SK-N-SH (cell line): ENCODE data around the gene RPAIN. TPM values are rescaled to one million over a fixed set of nuclear protein-coding genes. Genes with fewer than 3 reads are reported as not detected.

Experiments used
- CTCF ChIA-PET: fragments of 300-600, 350-600 bp; formaldehyde crosslinking; extraction: SDS; loops from one replicate; lab custom pipeline; 2021; lab: Yijun Ruan, JAX
- POLR2A ChIA-PET: fragments of 350-600 bp; sonication (Branson Sonifier 250); formaldehyde crosslinking; extraction: SDS; loops from one replicate; lab custom pipeline; 2020; ENCODE audit warnings: antibody characterized with exemption, inconsistent platforms; lab: Yijun Ruan, JAX
- DNase-seq: peaks from one replicate; pipeline ENCODE4 v3.0.0; 2012
- H2AFZ ChIP-seq: fragments of 200-600 bp; sonication (generic); 2 replicates; pipeline ENCODE4 v1.8.1; 2016; ENCODE audit warnings: antibody characterized with exemption, mild to moderate bottlenecking, low read depth
- H3F3A ChIP-seq: fragments of 200-600 bp; sonication (generic); replicated peaks from 2 replicates; pipeline ENCODE3; 2016; ENCODE audit warnings: antibody characterized with exemption, mild to moderate bottlenecking; ENCODE audit not compliant: insufficient read depth
- H3K27ac ChIP-seq, 2 experiments: fragments of 200-500 bp in 1 of 2; fragments of 200-600 bp in 1 of 2; sonication (Bioruptor generic) in 1 of 2; sonication (generic), shearing (Covaris generic) in 1 of 2; 2 replicates each; pipeline versions ENCODE4 v1.5.1 to v1.6.1; 2014 to 2016; ENCODE audit warnings: low read depth in 2 of 2, inconsistent platforms in 1 of 2, low read length in 1 of 2, mild to moderate bottlenecking in 1 of 2, mixed read lengths in 1 of 2
- H3K27me3 ChIP-seq: fragments of 200-600 bp; sonication (generic), shearing (Covaris generic); 2 replicates; pipeline ENCODE4 v1.6.1; 2016; ENCODE audit warnings: mixed run types; ENCODE audit not compliant: insufficient read depth
- H3K36me3 ChIP-seq, 2 experiments: fragments of 200-500 bp in 1 of 2; fragments of 200-600 bp in 1 of 2; sonication (Bioruptor generic) in 1 of 2; sonication (generic) in 1 of 2; replicated peaks in 1 of 2; 2 replicates each; pipeline versions ENCODE3 to v1.5.1; 2014 to 2016; ENCODE audit warnings: low read length in 1 of 2, mild to moderate bottlenecking in 1 of 2; ENCODE audit not compliant: insufficient read depth in 2 of 2, control insufficient read depth in 1 of 2
- H3K4me1 ChIP-seq, 2 experiments: fragments of 200-500 bp in 1 of 2; fragments of 200-600 bp in 1 of 2; sonication (Bioruptor generic) in 1 of 2; sonication (generic), shearing (Covaris generic) in 1 of 2; 2 replicates each; pipeline versions ENCODE4 v1.5.1 to v1.6.1; 2014 to 2016; ENCODE audit warnings: low read depth in 1 of 2, low read length in 1 of 2, mixed run types in 1 of 2; ENCODE audit not compliant: insufficient read depth in 2 of 2, control insufficient read depth in 1 of 2
- H3K4me2 ChIP-seq: fragments of 200-600 bp; sonication (generic), shearing (Covaris generic); 2 replicates; pipeline ENCODE4 v1.6.1; 2017; ENCODE audit warnings: mixed run types
- H3K4me3 ChIP-seq, 2 experiments: fragments of 200-500 bp in 1 of 2; fragments of 200-600 bp in 1 of 2; sonication (Bioruptor generic) in 1 of 2; sonication (generic), shearing (Covaris generic) in 1 of 2; 2 replicates each; pipeline versions ENCODE4 v1.5.1 to v1.8.1; 2014 to 2016; ENCODE audit warnings: low read depth in 2 of 2, inconsistent platforms in 1 of 2, low read length in 1 of 2, mild to moderate bottlenecking in 1 of 2, mixed read lengths in 1 of 2, moderate library complexity in 1 of 2
- H3K79me2 ChIP-seq: fragments of 200-600 bp; sonication (generic); 2 replicates; pipeline ENCODE4 v1.8.1; 2017; ENCODE audit warnings: mild to moderate bottlenecking; ENCODE audit not compliant: insufficient read depth
- H3K9ac ChIP-seq: fragments of 200-600 bp; sonication (generic); 2 replicates; pipeline ENCODE4 v1.6.1; 2017; ENCODE audit warnings: mixed run types
- H3K9me2 ChIP-seq: fragments of 200-600 bp; sonication (generic); 2 replicates; pipeline ENCODE4 v1.6.1; 2017; ENCODE audit warnings: mixed run types
- H3K9me3 ChIP-seq: fragments of 200-600 bp; sonication (generic); 2 replicates; pipeline ENCODE4 v1.6.1; 2017; ENCODE audit warnings: mixed run types, mild to moderate bottlenecking, moderate library complexity
- H4K20me1 ChIP-seq: fragments of 200-600 bp; sonication (generic); 2 replicates; pipeline ENCODE4 v1.6.1; 2017; ENCODE audit warnings: mild to moderate bottlenecking, mixed run types; ENCODE audit not compliant: insufficient read depth
- CTCF ChIP-seq: fragments of 200-600 bp; sonication (generic); IDR thresholded peaks from 2 replicates; pipeline ENCODE4 v1.6.1; 2017; ENCODE audit warnings: antibody characterized with exemption, mild to moderate bottlenecking, moderate library complexity
- ELF1 ChIP-seq: IDR thresholded peaks from 2 replicates; pipeline ENCODE4 v1.4.0; 2012
- EZH2phosphoT487 ChIP-seq: fragments of 200-600 bp; sonication (generic); IDR thresholded peaks from 2 replicates; pipeline ENCODE4 v1.6.1; 2017; ENCODE audit warnings: low read depth, mixed run types, mild to moderate bottlenecking, antibody characterized with exemption, moderate library complexity, borderline replicate concordance
- GABPA ChIP-seq: IDR thresholded peaks from 2 replicates; pipeline ENCODE4 v1.4.0; 2012; ENCODE audit warnings: low read depth, mild to moderate bottlenecking
- IRF3 ChIP-seq: fragments of 150-350 bp; IDR thresholded peaks from 2 replicates; pipeline ENCODE4 v1.6.1; 2016; ENCODE audit warnings: mild to moderate bottlenecking, low read depth, low read length
- JUND ChIP-seq: IDR thresholded peaks from 2 replicates; pipeline ENCODE4 v1.4.0; 2012
- MXI1 ChIP-seq: IDR thresholded peaks from 2 replicates; pipeline ENCODE4 v1.6.1; 2012; ENCODE audit warnings: mild to moderate bottlenecking, low read depth, low read length, improper control_type of control experiment
- PBX3 ChIP-seq: IDR thresholded peaks from 2 replicates; pipeline ENCODE4; 2012
- POLR2AphosphoS5 ChIP-seq: IDR thresholded peaks from 2 replicates; pipeline ENCODE4 v1.6.1; 2012; ENCODE audit warnings: low read depth, low read length
- RAD21 ChIP-seq: IDR thresholded peaks from 2 replicates; pipeline ENCODE4 v1.6.1; 2012; ENCODE audit warnings: mild to moderate bottlenecking, low read length
- RCOR1 ChIP-seq: fragments of 150-350 bp; IDR thresholded peaks from 2 replicates; pipeline ENCODE4 v1.6.1; 2017; ENCODE audit warnings: antibody characterized with exemption, low read length
- RFX5 ChIP-seq: IDR thresholded peaks from 2 replicates; pipeline ENCODE4 v1.6.1; 2012; ENCODE audit warnings: mild to moderate bottlenecking, improper control_type of control experiment, low read length
- SMC3 ChIP-seq: IDR thresholded peaks from 2 replicates; pipeline ENCODE4 v1.6.1; 2012; ENCODE audit warnings: low read depth, low read length, improper control_type of control experiment
- TEAD4 ChIP-seq: IDR thresholded peaks from 2 replicates; pipeline ENCODE4 v1.4.0; 2012; ENCODE audit warnings: mild to moderate bottlenecking, borderline replicate concordance; ENCODE audit not compliant: insufficient read depth
- YY1 ChIP-seq: IDR thresholded peaks from 2 replicates; pipeline ENCODE4 v1.4.0; 2012; ENCODE audit warnings: low read depth, mild to moderate bottlenecking
- WGBS: methylation state at CpG from one replicate; pipeline ENCODE4 v1.1.6; 2017; ENCODE audit warnings: low lambda C conversion rate; 5-methylcytosine and 5-hydroxymethylcytosine counted together
- polyA plus RNA-seq, 3 experiments: library from polyadenylated mRNA; depleted of rRNA; stranded (reverse); fragments of >200 nt; gene quantifications; 2 replicates each; pipeline ENCODE4 v1.2.3, GENCODE V29; 2012
- TF ChIP-seq, protein P1 (sequence below): IDR thresholded peaks from 2 replicates; pipeline ENCODE4 v1.4.0; 2012; ENCODE audit warnings: low read depth, borderline replicate concordance
- TF ChIP-seq, protein P2 (sequence below): IDR thresholded peaks from 2 replicates; pipeline ENCODE4 v1.4.0; 2012; ENCODE audit warnings: low read depth
- TF ChIP-seq, protein P3 (sequence below): fragments of 150-350 bp; IDR thresholded peaks from 2 replicates; pipeline ENCODE4 v1.6.1; 2017; ENCODE audit warnings: antibody characterized with exemption, low read length, low read depth, borderline replicate concordance
- TF ChIP-seq, protein P4 (sequence below): IDR thresholded peaks from 2 replicates; pipeline ENCODE4 v1.4.0; 2012; ENCODE audit warnings: low read depth, borderline replicate concordance

The RPAIN gene
- polyA plus RNA-seq, 1 of the 3 experiments (the other 2 are of a cell fraction) = 75.5 TPM

DNA sequence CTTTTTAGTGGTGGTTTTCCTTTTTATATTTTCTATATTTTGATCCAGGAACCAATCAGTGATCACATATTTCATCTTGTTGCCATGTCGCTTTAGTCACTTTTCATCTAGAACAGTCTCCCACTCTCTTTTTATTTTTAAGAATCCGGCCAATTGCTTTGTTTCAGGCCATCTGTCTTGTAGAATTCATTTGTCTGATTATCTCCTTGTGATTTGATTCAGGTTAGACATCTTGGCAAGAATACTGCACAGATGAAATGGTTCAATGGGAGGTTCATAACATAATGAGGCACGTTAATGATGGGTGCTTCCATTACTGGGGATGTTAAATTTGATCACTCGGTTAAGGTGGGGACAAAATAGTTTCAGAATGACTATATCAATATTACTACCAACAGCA is 49.6 kb upstream of the RPAIN start (continued):
- TF ChIP-seq MXI1 = no peak
- no peak for TF ChIP-seq RAD21
- TF ChIP-seq YY1 = no peak
- no peak for TF ChIP-seq CTCF
- TF ChIP-seq, protein P1, sequence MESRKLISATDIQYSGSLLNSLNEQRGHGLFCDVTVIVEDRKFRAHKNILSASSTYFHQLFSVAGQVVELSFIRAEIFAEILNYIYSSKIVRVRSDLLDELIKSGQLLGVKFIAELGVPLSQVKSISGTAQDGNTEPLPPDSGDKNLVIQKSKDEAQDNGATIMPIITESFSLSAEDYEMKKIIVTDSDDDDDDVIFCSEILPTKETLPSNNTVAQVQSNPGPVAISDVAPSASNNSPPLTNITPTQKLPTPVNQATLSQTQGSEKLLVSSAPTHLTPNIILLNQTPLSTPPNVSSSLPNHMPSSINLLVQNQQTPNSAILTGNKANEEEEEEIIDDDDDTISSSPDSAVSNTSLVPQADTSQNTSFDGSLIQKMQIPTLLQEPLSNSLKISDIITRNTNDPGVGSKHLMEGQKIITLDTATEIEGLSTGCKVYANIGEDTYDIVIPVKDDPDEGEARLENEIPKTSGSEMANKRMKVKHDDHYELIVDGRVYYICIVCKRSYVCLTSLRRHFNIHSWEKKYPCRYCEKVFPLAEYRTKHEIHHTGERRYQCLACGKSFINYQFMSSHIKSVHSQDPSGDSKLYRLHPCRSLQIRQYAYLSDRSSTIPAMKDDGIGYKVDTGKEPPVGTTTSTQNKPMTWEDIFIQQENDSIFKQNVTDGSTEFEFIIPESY = no peak

- Histone ChIP-seq H3K9ac (no peak overlapping the region), H3K9me3 (no peaks in the 10 kb centered on the region), H3F3A (peaks cover 8% of the 10 kb centered on the region), H3K36me3 (peaks cover 27 to 34% of the 10 kb centered on the region in 2 experiments), H4K20me1 (no peaks in the 10 kb centered on the region), H3K4me3 (no peak overlapping the region), H3K9me2 (no peaks in the 10 kb centered on the region), H3K4me1 (no peaks in the 10 kb centered on the region), H3K4me2 (no peak overlapping the region), H3K27me3 (no peaks in the 10 kb centered on the region), H2AFZ (no peak overlapping the region), H3K79me2 (no peaks in the 10 kb centered on the region), H3K27ac (no peak overlapping the region)
- CTCF ChIA-PET = interaction anchor here (1.7 kb wide), 1 partner anchor 66 kb away, joined by 6 read pairs; the partner anchor contains the start of gene C1QBP
- DNase-seq = no peak
- 91% methylated on average over 6 of the region's 6 CpGs for WGBS
- no peak for TF ChIP-seq RCOR1
- no peak for TF ChIP-seq TEAD4
- TF ChIP-seq IRF3 = no peak
- TF ChIP-seq RFX5 = no peak
- TF ChIP-seq EZH2phosphoT487 = no peak
- TF ChIP-seq, protein P2, sequence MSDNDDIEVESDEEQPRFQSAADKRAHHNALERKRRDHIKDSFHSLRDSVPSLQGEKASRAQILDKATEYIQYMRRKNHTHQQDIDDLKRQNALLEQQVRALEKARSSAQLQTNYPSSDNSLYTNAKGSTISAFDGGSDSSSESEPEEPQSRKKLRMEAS = no peak
- TF ChIP-seq, protein P3, sequence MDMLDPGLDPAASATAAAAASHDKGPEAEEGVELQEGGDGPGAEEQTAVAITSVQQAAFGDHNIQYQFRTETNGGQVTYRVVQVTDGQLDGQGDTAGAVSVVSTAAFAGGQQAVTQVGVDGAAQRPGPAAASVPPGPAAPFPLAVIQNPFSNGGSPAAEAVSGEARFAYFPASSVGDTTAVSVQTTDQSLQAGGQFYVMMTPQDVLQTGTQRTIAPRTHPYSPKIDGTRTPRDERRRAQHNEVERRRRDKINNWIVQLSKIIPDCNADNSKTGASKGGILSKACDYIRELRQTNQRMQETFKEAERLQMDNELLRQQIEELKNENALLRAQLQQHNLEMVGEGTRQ = no peak
- TF ChIP-seq, protein P4, sequence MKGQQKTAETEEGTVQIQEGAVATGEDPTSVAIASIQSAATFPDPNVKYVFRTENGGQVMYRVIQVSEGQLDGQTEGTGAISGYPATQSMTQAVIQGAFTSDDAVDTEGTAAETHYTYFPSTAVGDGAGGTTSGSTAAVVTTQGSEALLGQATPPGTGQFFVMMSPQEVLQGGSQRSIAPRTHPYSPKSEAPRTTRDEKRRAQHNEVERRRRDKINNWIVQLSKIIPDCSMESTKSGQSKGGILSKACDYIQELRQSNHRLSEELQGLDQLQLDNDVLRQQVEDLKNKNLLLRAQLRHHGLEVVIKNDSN = no peak
- TF ChIP-seq ELF1 = no peak
- no peak for TF ChIP-seq JUND
- no peak for TF ChIP-seq SMC3
- TF ChIP-seq PBX3 = no peak
- no peak for TF ChIP-seq GABPA
- no peak for TF ChIP-seq POLR2AphosphoS5
- POLR2A ChIA-PET = interaction anchor here (0.6 kb wide), 1 partner anchor 77 kb away, joined by 3 read pairs; no protein-coding TSS in a partner anchor
Measured at GRCh38 chr17:5373112-5373511, 46.9 kb upstream of the RPAIN start.
